ENCODE measurements around the gene TMEM237. TPM values are rescaled to one million over a fixed set of nuclear protein-coding genes. Genes with fewer than 3 reads are reported as not detected.

TMEM237 gene
- total and polyA plus RNA-seq, 2 donors (not counting 1 experiment from before 2014, with no cell fraction given) = 0.76 to 4.2 TPM

GRCh38 chr2:201638326-201638725 is 5.0 kb downstream of the TMEM237 start:
- Histone ChIP-seq H3K9ac (ENCODE audit: low read length) (no peak overlapping the region), H3K79me2 (ENCODE audit: control insufficient read depth, insufficient read depth, low read length) (no peaks in the 10 kb centered on the region), H4K20me1 (ENCODE audit: control insufficient read depth, insufficient read depth, low read length, poor library complexity, severe bottlenecking) (no peaks in the 10 kb centered on the region), H3K36me3 (replicated peaks in 1 of 2; ENCODE audit: control extremely low read depth in 1 of 2, control insufficient read depth in 1 of 2, extremely low read depth in 1 of 2, insufficient read depth in 2 of 2, low read length in 1 of 2) (no peaks in the 10 kb centered on the region), H3K4me3 (ENCODE audit: control extremely low read depth in 1 of 5, extremely low read depth in 1 of 5, insufficient read depth in 1 of 5, low read depth in 2 of 5, low read length in 4 of 5) (no peak overlapping the region), H3K27ac (ENCODE audit: low read length in 2 of 2) (no peak overlapping the region), H3K9me3 (ENCODE audit: control extremely low read depth in 1 of 3, control insufficient read depth in 2 of 3, insufficient read depth in 1 of 3, low read length in 2 of 3) (no peaks in the 10 kb centered on the region), H3K4me2 (replicated peaks; ENCODE audit: low read depth, low read length, poor library complexity, severe bottlenecking) (no peak overlapping the region), H2AFZ (ENCODE audit: insufficient read depth, low read depth, low read length, poor library complexity, severe bottlenecking) (no peak overlapping the region), H3K4me1 (ENCODE audit: control insufficient read depth in 2 of 2, insufficient read depth in 2 of 2, low read length in 2 of 2) (peaks cover 5 to 8% of the 10 kb centered on the region in 2 donors), H3K27me3 (replicated peaks in 1 of 4; ENCODE audit: control extremely low read depth in 1 of 4, control insufficient read depth in 3 of 4, insufficient read depth in 4 of 4, low read length in 3 of 4) (no peaks in the 10 kb centered on the region)
- ChIA-PET CTCF (interaction anchor here (0.6 to 1.0 kb wide), 2 partner anchors 8 to 402 kb away, joined by 3 read pairs; no protein-coding TSS in a partner anchor), POLR2A (no interaction called here)
- intact Hi-C loops (cut with micrococcal nuclease) = no loop called here
- Mint-ChIP-seq H3K4me1 (peaks cover 7% of the 10 kb centered on the region), H3K4me3 (no peak overlapping the region), H3K9me3 (ENCODE audit: insufficient read depth) (no peaks in the 10 kb centered on the region), H3K27ac (no peak overlapping the region), H3K27me3 (no peaks in the 10 kb centered on the region)
- TF ChIP-seq EZH2 (IDR thresholded peaks at IDR 0.05; ENCODE audit: borderline replicate concordance, insufficient read depth, low read depth, low read length, poor library complexity, severe bottlenecking) = no peak
- TF ChIP-seq, protein P1, sequence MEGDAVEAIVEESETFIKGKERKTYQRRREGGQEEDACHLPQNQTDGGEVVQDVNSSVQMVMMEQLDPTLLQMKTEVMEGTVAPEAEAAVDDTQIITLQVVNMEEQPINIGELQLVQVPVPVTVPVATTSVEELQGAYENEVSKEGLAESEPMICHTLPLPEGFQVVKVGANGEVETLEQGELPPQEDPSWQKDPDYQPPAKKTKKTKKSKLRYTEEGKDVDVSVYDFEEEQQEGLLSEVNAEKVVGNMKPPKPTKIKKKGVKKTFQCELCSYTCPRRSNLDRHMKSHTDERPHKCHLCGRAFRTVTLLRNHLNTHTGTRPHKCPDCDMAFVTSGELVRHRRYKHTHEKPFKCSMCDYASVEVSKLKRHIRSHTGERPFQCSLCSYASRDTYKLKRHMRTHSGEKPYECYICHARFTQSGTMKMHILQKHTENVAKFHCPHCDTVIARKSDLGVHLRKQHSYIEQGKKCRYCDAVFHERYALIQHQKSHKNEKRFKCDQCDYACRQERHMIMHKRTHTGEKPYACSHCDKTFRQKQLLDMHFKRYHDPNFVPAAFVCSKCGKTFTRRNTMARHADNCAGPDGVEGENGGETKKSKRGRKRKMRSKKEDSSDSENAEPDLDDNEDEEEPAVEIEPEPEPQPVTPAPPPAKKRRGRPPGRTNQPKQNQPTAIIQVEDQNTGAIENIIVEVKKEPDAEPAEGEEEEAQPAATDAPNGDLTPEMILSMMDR (IDR thresholded peaks at IDR 0.05) = no peak
- ATAC-seq (ENCODE audit: low read depth) (no peak), DNase-seq (no peak)
- 86% methylated on average over 4 of the region's 4 CpGs for WGBS (ENCODE audit: insufficient coverage)

- TF ChIP-seq EZH2 (IDR thresholded peaks at IDR 0.05; ENCODE audit: borderline replicate concordance, insufficient read depth, low read depth, low read length, poor library complexity, severe bottlenecking) = no peak
- TF ChIP-seq, protein P1 (IDR thresholded peaks at IDR 0.05) = no peak
Measured at GRCh38 chr2:201633661-201634249, 9.5 kb downstream of the TMEM237 start.

More at GRCh38 chr2:201633661-201634249, 9.5 kb downstream of the TMEM237 start:
- no CpG with 5 or more reads among the region's 4 CpGs for WGBS (ENCODE audit: insufficient coverage)
- Histone ChIP-seq H4K20me1 (ENCODE audit: control insufficient read depth, insufficient read depth, low read length, poor library complexity, severe bottlenecking) (no peaks in the 10 kb centered on the region), H3K36me3 (replicated peaks in 1 of 2; ENCODE audit: control extremely low read depth in 1 of 2, control insufficient read depth in 1 of 2, extremely low read depth in 1 of 2, insufficient read depth in 2 of 2, low read length in 1 of 2) (no peaks in the 10 kb centered on the region), H3K27ac (ENCODE audit: low read length in 2 of 2) (no peak overlapping the region), H3K9me3 (ENCODE audit: control extremely low read depth in 1 of 3, control insufficient read depth in 2 of 3, insufficient read depth in 1 of 3, low read length in 2 of 3) (no peaks in the 10 kb centered on the region), H3K79me2 (ENCODE audit: control insufficient read depth, insufficient read depth, low read length) (no peaks in the 10 kb centered on the region), H3K4me3 (ENCODE audit: control extremely low read depth in 1 of 5, extremely low read depth in 1 of 5, insufficient read depth in 1 of 5, low read depth in 2 of 5, low read length in 4 of 5) (no peak overlapping the region), H3K4me1 (ENCODE audit: control insufficient read depth in 2 of 2, insufficient read depth in 2 of 2, low read length in 2 of 2) (no peaks in the 10 kb centered on the region), H2AFZ (ENCODE audit: insufficient read depth, low read depth, low read length, poor library complexity, severe bottlenecking) (no peak overlapping the region), H3K4me2 (replicated peaks; ENCODE audit: low read depth, low read length, poor library complexity, severe bottlenecking) (no peak overlapping the region), H3K27me3 (replicated peaks in 1 of 4; ENCODE audit: control extremely low read depth in 1 of 4, control insufficient read depth in 3 of 4, insufficient read depth in 4 of 4, low read length in 3 of 4) (no peaks in the 10 kb centered on the region), H3K9ac (ENCODE audit: low read length) (no peak overlapping the region)
- intact Hi-C loops (cut with micrococcal nuclease) = no loop called here
- Mint-ChIP-seq H3K27me3 (no peaks in the 10 kb centered on the region), H3K4me3 (no peak overlapping the region), H3K27ac (no peak overlapping the region), H3K4me1 (no peaks in the 10 kb centered on the region), H3K9me3 (ENCODE audit: insufficient read depth) (no peaks in the 10 kb centered on the region)
- ChIA-PET POLR2A (no interaction called here), CTCF (no interaction called here)
- ATAC-seq (ENCODE audit: low read depth) = no peak
- no peak for DNase-seq
